GM12875 (cell line): ENCODE data around the gene HINT1.

Source experiments
- H3K4me3 ChIP-seq: one replicate; pipeline ENCODE4 v1.5.1; 2011; ENCODE audit warnings: low read depth, low read length, control low read depth
- CTCF ChIP-seq: IDR thresholded peaks from 2 replicates; pipeline ENCODE4 v1.5.1; 2011; ENCODE audit warnings: low read depth, mild to moderate bottlenecking, control low read depth, inconsistent platforms, low read length, moderate library complexity, borderline replicate concordance; ENCODE audit not compliant: insufficient read depth

The HINT1 gene

GRCh38 chr5:131110256-131110594 is 54.8 kb downstream of the HINT1 start:
- H3K4me3 ChIP-seq: no peak overlapping the region
- no peak for TF ChIP-seq CTCF

GRCh38 chr5:131109540-131110255 is 55.4 kb downstream of the HINT1 start:
- no peak overlapping the region for H3K4me3 ChIP-seq
- TF ChIP-seq CTCF: peak; percentile 47; the same call in 1 of the 2 replicates
